Smooth muscle cell (in vitro differentiated cells): Measurements from ENCODE around the gene TEAD2. TPM values are rescaled to one million over a fixed set of nuclear protein-coding genes. Genes with fewer than 3 reads are reported as not detected.

Source experiments
- DNase-seq: peaks from one replicate; lab custom pipeline; 2025; ENCODE audit not compliant: unreplicated experiment; lab: John Stamatoyannopoulos, UW
- H2AFZ ChIP-seq: fragments of 200-600 bp; sonication (generic); 2 replicates; pipeline ENCODE4 v1.6.0; 2016; ENCODE audit warnings: antibody characterized with exemption, low read depth, mild to moderate bottlenecking
- H3F3A ChIP-seq: fragments of 200-600 bp; sonication (generic); 2 replicates; pipeline ENCODE4 v1.6.0; 2017; ENCODE audit warnings: antibody characterized with exemption, low read depth
- H3K27ac ChIP-seq: fragments of 200-600 bp; sonication (generic); 2 replicates; pipeline ENCODE4 v1.5.1; 2016; ENCODE audit warnings: low read depth, mild to moderate bottlenecking
- H3K27me3 ChIP-seq: fragments of 200-600 bp; sonication (generic); 2 replicates; pipeline ENCODE4 v1.6.1; 2016; ENCODE audit warnings: low read depth, mild to moderate bottlenecking
- H3K36me3 ChIP-seq: fragments of 200-600 bp; sonication (generic); 2 replicates; pipeline ENCODE4 v1.5.1; 2016; ENCODE audit warnings: low read depth
- H3K4me1 ChIP-seq: fragments of 200-600 bp; sonication (generic); 2 replicates; pipeline ENCODE4 v1.5.1; 2016; ENCODE audit warnings: low read depth
- H3K4me2 ChIP-seq: fragments of 200-600 bp; sonication (generic); 2 replicates; pipeline ENCODE4 v1.6.0; 2016; ENCODE audit warnings: mild to moderate bottlenecking
- H3K4me3 ChIP-seq: fragments of 200-600 bp; sonication (generic); 2 replicates; pipeline ENCODE4 v1.5.1; 2016; ENCODE audit warnings: mild to moderate bottlenecking
- H3K79me2 ChIP-seq: fragments of 200-600 bp; sonication (generic); 2 replicates; pipeline ENCODE4 v1.6.0; 2016; ENCODE audit warnings: low read depth, mild to moderate bottlenecking
- H3K9ac ChIP-seq: fragments of 200-600 bp; sonication (generic); 2 replicates; pipeline ENCODE4 v1.6.0; 2016; ENCODE audit warnings: low read depth
- H3K9me3 ChIP-seq: fragments of 200-600 bp; sonication (generic); replicated peaks from 2 replicates; pipeline ENCODE4 v1.5.1; 2016; ENCODE audit warnings: low read depth
- H4K20me1 ChIP-seq: fragments of 200-600 bp; sonication (generic); 2 replicates; pipeline ENCODE4 v1.6.0; 2016; ENCODE audit warnings: low read depth
- CTCF ChIP-seq: fragments of 200-600 bp; sonication (generic); IDR thresholded peaks from 2 replicates; pipeline ENCODE4 v1.5.1; 2017; ENCODE audit warnings: borderline replicate concordance, mild to moderate bottlenecking, antibody characterized with exemption; ENCODE audit not compliant: insufficient read depth, poor library complexity, severe bottlenecking
- WGBS: methylation state at CpG from one replicate; pipeline ENCODE4 v1.1.7; 2016; ENCODE audit warnings: low lambda C conversion rate; 5-methylcytosine and 5-hydroxymethylcytosine counted together
- polyA plus RNA-seq: library from polyadenylated mRNA; unstranded; fragments of >200 nt; fragmentation: Nextera tagmentation; extraction: Ambion mirVana; gene quantifications from 2 replicates; pipeline ENCODE4 v1.2.1, GENCODE V29; 2016
- total RNA-seq: library from RNA; depleted of rRNA; stranded (reverse); fragments of >200 nt; gene quantifications from 2 replicates; pipeline ENCODE4 v1.2.3, GENCODE V29; 2014

TEAD2 gene
- total and polyA plus RNA-seq, 2 experiments from 2014 or later = 58.5 to 71.8 TPM

DNA sequence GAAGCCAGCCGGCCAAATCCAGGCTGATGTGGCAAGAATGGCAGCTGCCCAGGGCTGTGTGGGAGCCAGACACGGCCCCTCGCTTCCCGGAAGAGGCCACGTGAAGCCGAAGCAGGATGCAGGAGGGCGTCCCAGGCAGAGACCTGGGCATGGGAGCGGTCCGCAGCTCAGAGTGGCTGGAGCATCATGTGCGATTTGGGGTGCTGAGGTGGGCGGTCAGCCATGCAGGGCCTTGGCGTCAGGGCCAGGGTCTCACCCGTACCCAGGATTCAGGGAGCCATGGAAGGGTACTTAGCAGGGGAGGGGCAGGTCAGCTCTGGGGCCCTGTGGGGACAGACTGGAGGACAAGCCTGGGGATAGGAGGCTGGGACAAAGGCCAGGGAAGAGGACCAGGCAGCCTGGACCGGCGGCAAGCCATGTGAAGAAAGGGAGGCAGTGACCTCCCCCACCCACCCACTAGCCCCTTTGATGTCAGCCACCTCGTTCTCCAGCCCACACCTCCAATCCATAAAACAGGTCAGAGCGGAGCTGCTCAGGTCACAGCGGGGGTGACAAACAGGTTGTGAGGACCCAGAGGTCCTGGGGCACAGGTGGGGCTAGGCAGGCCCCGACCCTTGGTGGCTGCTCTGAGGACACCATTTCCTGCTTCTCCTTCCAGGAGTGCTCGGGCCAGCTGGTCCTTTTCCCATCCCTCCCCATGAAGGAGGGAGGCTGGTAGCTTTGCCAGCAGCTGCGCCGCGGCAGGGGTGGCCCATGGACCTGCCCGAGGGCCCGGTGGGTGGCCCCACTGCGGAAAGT is 28.1 kb upstream of the TEAD2 start:
- Histone ChIP-seq H3K9ac (no peak overlapping the region), H2AFZ (no peak overlapping the region), H3K4me1 (no peaks in the 10 kb centered on the region), H3K27me3 (peaks cover 9% of the 10 kb centered on the region), H4K20me1 (no peaks in the 10 kb centered on the region), H3K4me3 (no peak overlapping the region), H3K9me3 (no peaks in the 10 kb centered on the region), H3K27ac (no peak overlapping the region), H3F3A (no peaks in the 10 kb centered on the region), H3K36me3 (no peaks in the 10 kb centered on the region), H3K4me2 (no peak overlapping the region), H3K79me2 (no peaks in the 10 kb centered on the region)
- no peak for DNase-seq
- TF ChIP-seq CTCF = no peak
- WGBS = 85% methylated on average over 26 of the region's 26 CpGs

GRCh38 chr19:49389406-49389805 is 27.2 kb upstream of the TEAD2 start:
- no peak for TF ChIP-seq CTCF
- Histone ChIP-seq H3K4me2 (no peak overlapping the region), H3K36me3 (no peaks in the 10 kb centered on the region), H3K4me1 (no peaks in the 10 kb centered on the region), H3K79me2 (no peaks in the 10 kb centered on the region), H3K9ac (no peak overlapping the region), H3K4me3 (no peak overlapping the region), H4K20me1 (no peaks in the 10 kb centered on the region), H3F3A (no peaks in the 10 kb centered on the region), H3K27me3 (peaks cover 9% of the 10 kb centered on the region), H2AFZ (no peak overlapping the region), H3K9me3 (no peaks in the 10 kb centered on the region), H3K27ac (no peak overlapping the region)
- DNase-seq = no peak
- 90% methylated on average over 20 of the region's 20 CpGs for WGBS

- Histone ChIP-seq H3K27ac (no peak within 1 kb of the TSS), H3F3A (no peaks in the 10 kb centered on the region), H3K36me3 (no peaks in the 10 kb centered on the region), H3K9me3 (no peaks in the 10 kb centered on the region), H3K4me3 (no peak within 1 kb of the TSS), H3K27me3 (no peaks in the 10 kb centered on the region), H2AFZ (no peak within 1 kb of the TSS), H3K4me2 (no peak within 1 kb of the TSS), H3K4me1 (no peaks in the 10 kb centered on the region), H3K79me2 (no peaks in the 10 kb centered on the region), H4K20me1 (no peaks in the 10 kb centered on the region), H3K9ac (no peak within 1 kb of the TSS)
- DNase-seq = no peak
- TF ChIP-seq CTCF = no peak
- 86% methylated on average over 40 of the region's 40 CpGs for WGBS
These were observed 25.7 kb upstream of the TEAD2 start, which contains the start of gene KASH5 for GRCh38 chr19:49387936-49388372. TSS of gene KASH5 (plus strand) at chr19:49388249. CDS start at chr19:49390884, 2,635 bp downstream.

GRCh38 chr19:49383599-49383998 is 21.4 kb upstream of the TEAD2 start:
- no peak overlapping the region for H2AFZ ChIP-seq
- H4K20me1 ChIP-seq = no peaks in the 10 kb centered on the region
- H3K4me2 ChIP-seq = no peak overlapping the region
- H3K79me2 ChIP-seq = no peaks in the 10 kb centered on the region
- H3K9ac ChIP-seq = no peak overlapping the region
- H3K36me3 ChIP-seq = no peaks in the 10 kb centered on the region
- no peaks in the 10 kb centered on the region for H3K27me3 ChIP-seq
- no peak overlapping the region for H3K4me3 ChIP-seq
- no peak overlapping the region for H3K27ac ChIP-seq
- WGBS = 89% methylated on average over 1 of the region's 1 CpG
- no peaks in the 10 kb centered on the region for H3K9me3 ChIP-seq
- TF ChIP-seq CTCF = no peak
- H3F3A ChIP-seq = no peaks in the 10 kb centered on the region
- no peak for DNase-seq
- H3K4me1 ChIP-seq = no peaks in the 10 kb centered on the region
